Measurements from ENCODE around the gene ZBED5. TPM values are rescaled to one million over a fixed set of nuclear protein-coding genes. Genes with fewer than 3 reads are reported as not detected.
A peak's percentile ranks its signal among the peaks of the same experiment; 100 is the strongest.

The ZBED5 gene
- total RNA-seq (2013) = 37.3 TPM
- polyA plus RNA-seq = 10 to 100 TPM in 2 of 3 donors, 1 to 10 TPM in 1; 8.1 to 45.8 (median 10.3) TPM
- polyA minus RNA-seq = 8.6 and 11.9 TPM in 2 replicates
- 35.8 to 100 (median 74.9) reads per million in 11 experiments for total RNA-seq

GRCh38 chr11:10857709-10858438, at the start of gene ZBED5:
Gene ZBED5, minus strand, starts transcription at chr11:10858053. Its CDS starts 3,108 bp downstream, at chr11:10854945.
- H3K27ac ChIP-seq (ENCODE audit: low read depth in 1 of 2, low read length in 2 of 2) = peak within 1 kb of the TSS; percentile 94 to 95
- peak within 1 kb of the TSS; percentile 98 to 100 for H3K4me3 Mint-ChIP-seq
- peaks cover 0 to 3% (median 0%) of the 10 kb centered on the region in 3 donors for H3K27me3 Mint-ChIP-seq (ENCODE audit: low read depth in 3 of 3)
- H3K4me1 ChIP-seq (ENCODE audit: control insufficient read depth in 1 of 2, insufficient read depth in 2 of 2, low read length in 2 of 2) = peaks cover 20 to 30% of the 10 kb centered on the region in 2 donors
- H4K20me1 ChIP-seq (ENCODE audit: insufficient read depth, low read length) = no peaks in the 10 kb centered on the region
- no peaks in the 10 kb centered on the region for H3K27me3 ChIP-seq (ENCODE audit: control insufficient read depth in 2 of 2, insufficient read depth in 2 of 2, low read length in 2 of 2)
- peak within 1 kb of the TSS; percentile 92 for H3K4me2 ChIP-seq (replicated peaks; ENCODE audit: extremely low read depth, low read length, poor library complexity, severe bottlenecking)
- H3K36me3 ChIP-seq (replicated peaks in 1 of 2; ENCODE audit: control insufficient read depth in 1 of 2, insufficient read depth in 2 of 2, low read length in 2 of 2) = peaks cover 23 to 33% of the 10 kb centered on the region in 2 donors
- under 1% methylated on average over 52 of the region's 59 CpGs for WGBS (ENCODE audit: insufficient coverage)
- H3K4me1 Mint-ChIP-seq = peaks cover 21% of the 10 kb centered on the region
- intact Hi-C loops (cut with micrococcal nuclease) = loop anchor here (2.0 to 5.0 kb wide), 6 partner anchors 41 to 74 kb away; partner anchors contain the start of gene EIF4G2 (in 2 of the 2)
- H3K36me3 Mint-ChIP-seq = peaks cover 30 to 31% of the 10 kb centered on the region in 2 donors
- DNase-seq = peak; percentile 93 to 96 (median 94)
- peaks cover 0 to 1% (median 0%) of the 10 kb centered on the region in 7 donors for H3K9me3 Mint-ChIP-seq
- peak within 1 kb of the TSS; percentile 78 to 91 (median 91) for H3K4me3 ChIP-seq (replicated peaks in 1 of 3; ENCODE audit: low read depth in 2 of 3, low read length in 3 of 3)
- peak within 1 kb of the TSS; percentile 91 for H3K9ac ChIP-seq (ENCODE audit: insufficient read depth, low read length, poor library complexity, severe bottlenecking)
- no peaks in the 10 kb centered on the region for H3K9me3 ChIP-seq (replicated peaks in 1 of 2; ENCODE audit: control insufficient read depth in 1 of 2, insufficient read depth in 1 of 2, low read length in 2 of 2)
- TF ChIP-seq CTCF (IDR thresholded peaks at IDR 0.05) = no peak
- H2AFZ ChIP-seq (ENCODE audit: insufficient read depth, low read depth, low read length, poor library complexity, severe bottlenecking) = peak within 1 kb of the TSS; percentile 93
- H3K27ac Mint-ChIP-seq = peak within 1 kb of the TSS; percentile 99 to 100 (median 99)
- peaks cover 62% of the 10 kb centered on the region for H3K79me2 ChIP-seq (ENCODE audit: insufficient read depth, low read length)

DNA sequence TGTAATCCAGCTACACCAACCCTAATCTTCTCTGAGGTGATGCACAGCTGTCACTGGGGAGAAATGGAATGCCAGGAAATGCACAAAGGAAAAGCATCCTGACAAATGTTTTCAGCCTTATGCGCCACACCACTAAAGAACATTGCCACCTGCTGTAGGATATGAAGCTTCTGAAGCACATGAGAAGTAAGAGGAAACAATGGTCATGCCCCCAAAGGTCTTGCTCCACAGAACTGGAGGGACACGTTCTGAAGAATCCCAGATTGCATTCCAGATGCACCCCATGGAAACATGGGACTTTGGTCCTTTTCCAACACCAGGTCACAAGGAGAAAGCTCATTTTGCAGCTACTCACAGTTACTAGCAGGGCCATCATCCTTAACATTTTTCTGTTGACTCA, 48.7 kb upstream of the ZBED5 start:
- Histone ChIP-seq H3K4me3 (replicated peaks in 1 of 3; ENCODE audit: low read depth in 2 of 3, low read length in 3 of 3) (no peak overlapping the region), H3K36me3 (replicated peaks in 1 of 2; ENCODE audit: control insufficient read depth in 1 of 2, insufficient read depth in 2 of 2, low read length in 2 of 2) (no peaks in the 10 kb centered on the region), H3K79me2 (ENCODE audit: insufficient read depth, low read length) (no peaks in the 10 kb centered on the region), H3K27ac (ENCODE audit: low read depth in 1 of 2, low read length in 2 of 2) (no peak overlapping the region), H4K20me1 (ENCODE audit: insufficient read depth, low read length) (no peaks in the 10 kb centered on the region), H3K4me1 (ENCODE audit: control insufficient read depth in 1 of 2, insufficient read depth in 2 of 2, low read length in 2 of 2) (peaks cover 19 to 21% of the 10 kb centered on the region in 2 donors), H3K4me2 (replicated peaks; ENCODE audit: extremely low read depth, low read length, poor library complexity, severe bottlenecking) (no peak overlapping the region), H3K9ac (ENCODE audit: insufficient read depth, low read length, poor library complexity, severe bottlenecking) (no peak overlapping the region), H3K27me3 (ENCODE audit: control insufficient read depth in 2 of 2, insufficient read depth in 2 of 2, low read length in 2 of 2) (no peaks in the 10 kb centered on the region), H2AFZ (ENCODE audit: insufficient read depth, low read depth, low read length, poor library complexity, severe bottlenecking) (no peak overlapping the region), H3K9me3 (replicated peaks in 1 of 2; ENCODE audit: control insufficient read depth in 1 of 2, insufficient read depth in 1 of 2, low read length in 2 of 2) (no peaks in the 10 kb centered on the region)
- DNase-seq = no peak
- H3K4me1 Mint-ChIP-seq = peaks cover 26% of the 10 kb centered on the region
- WGBS (ENCODE audit: insufficient coverage) = 50% methylated on average over 1 of the region's 2 CpGs
- H3K4me3 Mint-ChIP-seq = no peak overlapping the region
- intact Hi-C loops (cut with micrococcal nuclease) = no loop called here
- no peak for TF ChIP-seq CTCF (IDR thresholded peaks at IDR 0.05)
- H3K27ac Mint-ChIP-seq = no peak overlapping the region
- H3K9me3 Mint-ChIP-seq = no peaks in the 10 kb centered on the region
- peaks cover 0 to 3% of the 10 kb centered on the region in 2 donors for H3K36me3 Mint-ChIP-seq
- peaks cover 0 to 3% (median 1%) of the 10 kb centered on the region in 3 donors for H3K27me3 Mint-ChIP-seq (ENCODE audit: low read depth in 3 of 3)

All from CD14-positive monocyte (primary cell).